Lower leg skin (tissue), 3 donors: ENCODE data around the gene MTERF4.

Source experiments
- POLR2A ChIP-seq, 2 donors: fragments of 450-650 bp; IDR thresholded peaks; one replicate each; pipeline ENCODE4 v1.6.1; 2016 to 2017; ENCODE audit warnings: antibody characterized with exemption in 2 of 2, mild to moderate bottlenecking in 1 of 2, moderate library complexity in 1 of 2
- TF ChIP-seq, protein P1 (sequence below), 3 donors: fragments of 450-650 bp; IDR thresholded peaks; one replicate each; pipeline ENCODE4 v1.5.1; 2016; ENCODE audit warnings: antibody characterized with exemption in 3 of 3, mild to moderate bottlenecking in 3 of 3, moderate library complexity in 2 of 3

DNA sequence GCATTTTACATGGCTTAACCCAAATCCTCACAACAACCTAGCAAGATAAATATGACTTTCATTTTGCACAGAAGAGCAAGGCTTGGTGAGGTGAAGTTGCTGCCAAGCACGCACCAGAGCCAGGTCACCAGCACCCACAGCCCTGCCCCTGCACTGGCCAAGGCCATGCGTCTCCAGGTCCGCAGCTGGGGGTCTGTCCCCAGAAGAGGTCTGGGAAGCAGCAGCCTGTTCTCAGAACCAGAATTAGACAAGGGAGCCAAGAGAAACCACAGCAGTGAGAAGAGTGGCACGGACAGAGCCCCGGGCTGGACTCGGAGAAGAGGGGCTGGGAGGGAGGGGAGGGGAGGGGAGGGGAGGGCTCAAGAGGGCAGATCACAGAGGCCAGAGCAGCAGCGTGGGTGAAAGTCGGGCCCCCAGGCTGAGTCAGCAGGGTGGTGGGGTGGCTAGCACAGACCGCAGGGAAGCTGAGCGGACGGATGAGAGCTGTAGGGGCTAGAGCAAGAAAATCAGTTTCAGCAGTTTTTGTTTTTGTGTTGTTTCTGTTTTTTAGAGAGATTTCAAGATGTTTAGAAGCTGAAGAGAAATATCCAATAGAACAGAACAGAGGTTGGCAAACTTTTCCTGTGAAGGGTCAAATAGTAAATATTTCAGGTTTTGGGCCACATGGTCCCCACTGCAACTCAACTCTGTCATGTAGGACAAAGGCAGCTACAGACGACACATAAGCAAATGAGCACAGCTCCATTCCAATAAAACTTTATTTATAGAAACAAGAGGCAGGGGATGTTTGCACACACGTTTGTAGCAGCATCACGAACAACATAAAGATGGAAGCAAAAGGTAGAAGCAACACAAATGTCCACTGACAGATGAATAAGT, 7.4 kb upstream of the MTERF4 start:
- TF ChIP-seq, protein P1, sequence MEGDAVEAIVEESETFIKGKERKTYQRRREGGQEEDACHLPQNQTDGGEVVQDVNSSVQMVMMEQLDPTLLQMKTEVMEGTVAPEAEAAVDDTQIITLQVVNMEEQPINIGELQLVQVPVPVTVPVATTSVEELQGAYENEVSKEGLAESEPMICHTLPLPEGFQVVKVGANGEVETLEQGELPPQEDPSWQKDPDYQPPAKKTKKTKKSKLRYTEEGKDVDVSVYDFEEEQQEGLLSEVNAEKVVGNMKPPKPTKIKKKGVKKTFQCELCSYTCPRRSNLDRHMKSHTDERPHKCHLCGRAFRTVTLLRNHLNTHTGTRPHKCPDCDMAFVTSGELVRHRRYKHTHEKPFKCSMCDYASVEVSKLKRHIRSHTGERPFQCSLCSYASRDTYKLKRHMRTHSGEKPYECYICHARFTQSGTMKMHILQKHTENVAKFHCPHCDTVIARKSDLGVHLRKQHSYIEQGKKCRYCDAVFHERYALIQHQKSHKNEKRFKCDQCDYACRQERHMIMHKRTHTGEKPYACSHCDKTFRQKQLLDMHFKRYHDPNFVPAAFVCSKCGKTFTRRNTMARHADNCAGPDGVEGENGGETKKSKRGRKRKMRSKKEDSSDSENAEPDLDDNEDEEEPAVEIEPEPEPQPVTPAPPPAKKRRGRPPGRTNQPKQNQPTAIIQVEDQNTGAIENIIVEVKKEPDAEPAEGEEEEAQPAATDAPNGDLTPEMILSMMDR (IDR thresholded peaks at IDR 0.05) = no peak
- no peak for TF ChIP-seq POLR2A (IDR thresholded peaks at IDR 0.05)
